Renal pelvis (tissue), 4 donors: ENCODE data around the gene MYO5A. TPM values are rescaled to one million over a fixed set of nuclear protein-coding genes. Genes with fewer than 3 reads are reported as not detected.
"Not testable (repeated sequence)": the region's sequence is repeated elsewhere in the genome, so short reads cannot be mapped to it uniquely, and the experiment has no call there.

Source experiments
- DNase-seq: peaks from one replicate; pipeline ENCODE4 v3.0.0-alpha.2; 2013
- polyA plus RNA-seq, 3 donors: library from polyadenylated mRNA; unstranded; fragments of 120-200 nt; gene quantifications; one replicate each; pipeline ENCODE4 v1.2.1, GENCODE V29; 2013; ENCODE audit not compliant: insufficient read length in 3 of 3

Gene MYO5A
- polyA plus RNA-seq, 3 donors, result 7.3 to 9.5 (median 8.1) TPM

DNA sequence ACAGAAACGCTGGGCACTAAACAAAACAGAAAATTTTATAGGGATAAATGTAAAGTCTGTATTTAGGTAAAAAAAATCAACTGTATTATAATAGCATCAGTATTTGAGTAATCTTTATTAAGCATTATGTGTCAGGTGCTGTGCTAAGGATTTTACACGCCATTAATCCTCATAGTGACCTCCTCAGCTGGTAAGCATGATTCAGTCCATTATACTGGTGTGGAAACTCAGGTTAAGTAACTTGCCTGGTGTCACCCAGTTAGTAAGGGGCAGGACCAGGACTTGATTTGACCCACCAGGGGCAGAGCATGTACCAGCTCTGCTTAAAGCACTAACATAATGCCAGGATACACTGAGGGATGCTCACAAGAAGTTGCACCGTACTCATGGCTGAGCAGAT lies 237.9 kb downstream of the MYO5A start:
- DNase-seq, result no peak

DNA sequence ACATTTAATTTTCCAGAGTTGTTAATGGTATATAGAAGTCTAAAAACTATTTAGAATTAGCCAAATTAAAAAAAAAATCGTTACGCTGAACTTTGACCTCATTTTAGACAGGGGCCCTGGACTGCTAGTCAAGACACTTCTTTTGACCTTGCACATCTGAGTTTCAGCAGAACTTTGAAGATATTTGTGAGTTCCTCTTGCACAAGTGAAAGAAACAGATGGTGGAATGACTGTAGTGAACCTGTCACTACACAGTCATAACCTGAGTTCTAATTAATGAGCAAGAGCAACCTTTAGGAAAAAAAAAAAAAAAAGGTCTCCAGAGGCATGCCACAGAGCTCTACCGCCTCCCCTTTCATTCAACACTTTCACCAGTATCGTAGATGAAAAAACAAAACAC lies 238.4 kb downstream of the MYO5A start:
- DNase-seq, result no peak

DNA sequence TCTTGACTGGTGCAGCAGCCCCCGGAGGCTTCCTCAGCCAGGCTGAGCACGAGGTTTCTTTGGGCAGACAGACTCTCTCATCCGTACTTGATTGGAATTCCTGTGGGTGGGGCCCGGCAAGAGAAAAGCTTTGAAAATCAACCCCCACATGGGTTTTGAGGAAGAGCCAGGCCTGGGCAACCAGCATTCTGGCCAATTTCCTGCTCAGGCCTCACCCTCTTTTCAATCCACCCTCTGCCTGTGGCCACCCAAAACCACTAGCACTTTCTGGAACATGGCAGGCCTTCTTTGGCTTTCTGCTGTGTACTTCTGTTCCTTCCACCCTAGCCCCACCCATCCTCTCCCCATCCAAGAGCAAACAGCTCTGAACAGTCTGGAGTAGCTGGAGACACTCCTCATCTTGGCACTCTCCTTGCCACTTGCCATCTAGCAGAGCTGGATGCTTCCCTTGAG lies 239.0 kb downstream of the MYO5A start:
- no peak for DNase-seq

DNA sequence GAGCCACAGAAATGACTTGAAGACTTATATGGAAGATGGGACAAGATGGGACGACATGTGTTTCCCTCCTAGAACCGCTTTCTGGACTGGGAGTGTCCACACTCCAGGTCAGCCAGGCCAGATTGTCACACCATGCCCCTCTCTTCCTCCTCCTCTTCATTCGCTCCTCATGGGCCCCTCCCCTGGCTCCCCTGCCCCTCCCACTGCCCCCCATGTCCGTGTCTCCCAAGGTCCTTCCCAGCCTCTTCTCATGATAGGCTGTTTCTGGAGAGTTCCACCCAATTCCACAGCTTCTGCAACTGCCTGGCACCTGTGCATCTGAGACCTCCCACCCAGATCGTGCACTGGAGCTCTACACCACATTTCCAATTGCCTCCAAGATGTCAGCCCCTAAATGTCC lies 239.7 kb downstream of the MYO5A start:
- DNase-seq, result no peak

DNA sequence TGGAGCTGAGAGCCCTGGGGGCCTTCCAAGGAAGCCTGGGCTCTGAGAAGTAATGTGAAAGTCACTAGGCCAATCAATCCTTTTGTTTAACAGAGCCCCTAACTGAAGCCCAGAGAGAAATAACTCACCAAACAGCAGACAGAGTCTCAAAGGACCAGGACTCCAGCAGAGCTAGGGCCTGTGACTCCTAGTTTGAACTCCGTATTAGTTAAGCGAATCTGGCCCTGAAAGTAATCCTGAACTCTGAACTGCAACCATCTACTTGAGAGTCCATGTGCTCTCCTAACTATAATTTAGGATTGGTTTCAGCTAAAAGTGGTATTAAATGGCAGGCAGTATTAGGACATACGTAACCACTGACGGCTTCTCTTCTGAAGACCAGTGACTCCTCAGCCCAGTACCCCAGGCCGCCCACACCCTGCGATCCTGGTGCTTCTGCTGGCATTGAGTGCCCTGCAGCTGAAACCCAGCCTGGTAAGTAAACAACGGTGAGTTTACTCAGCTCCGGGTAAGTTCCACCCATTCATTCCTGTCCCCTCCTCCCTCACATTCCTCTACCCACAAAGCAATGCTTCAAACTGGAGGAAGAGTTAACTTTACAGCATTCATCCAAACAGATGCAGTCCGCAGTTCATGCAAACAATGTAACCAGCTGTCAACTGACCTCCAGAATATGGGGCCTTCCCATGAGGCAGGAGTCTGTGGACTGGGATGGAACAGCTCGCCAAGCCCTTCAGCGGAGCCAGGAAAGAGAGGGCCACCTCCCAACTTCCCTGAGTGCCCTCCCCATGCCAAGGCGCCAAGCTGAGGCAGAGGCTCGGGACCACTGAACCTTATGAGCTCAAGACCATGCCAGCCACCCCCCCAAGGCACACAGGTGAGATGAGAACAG lies 240.4 kb downstream of the MYO5A start:
- peak; percentile 77 for DNase-seq

DNA sequence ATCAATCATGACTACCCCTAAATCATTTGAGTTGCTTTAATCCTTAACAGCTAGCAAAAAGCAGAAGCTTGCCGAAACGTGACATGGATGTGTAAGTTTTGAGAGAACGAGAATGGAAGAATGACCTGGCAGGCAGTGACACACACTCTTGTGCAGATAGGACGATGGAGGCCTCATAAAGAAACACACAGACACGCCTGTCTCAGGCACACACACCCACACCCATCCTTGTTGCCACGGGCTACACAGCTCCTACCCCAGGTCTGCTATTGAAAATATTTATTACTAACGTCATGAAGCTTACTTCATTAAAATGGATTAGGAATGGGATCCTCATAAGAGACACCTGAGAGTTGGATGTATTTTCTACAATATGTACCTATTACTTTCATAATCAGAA lies 241.6 kb downstream of the MYO5A start:
- no peak for DNase-seq

DNA sequence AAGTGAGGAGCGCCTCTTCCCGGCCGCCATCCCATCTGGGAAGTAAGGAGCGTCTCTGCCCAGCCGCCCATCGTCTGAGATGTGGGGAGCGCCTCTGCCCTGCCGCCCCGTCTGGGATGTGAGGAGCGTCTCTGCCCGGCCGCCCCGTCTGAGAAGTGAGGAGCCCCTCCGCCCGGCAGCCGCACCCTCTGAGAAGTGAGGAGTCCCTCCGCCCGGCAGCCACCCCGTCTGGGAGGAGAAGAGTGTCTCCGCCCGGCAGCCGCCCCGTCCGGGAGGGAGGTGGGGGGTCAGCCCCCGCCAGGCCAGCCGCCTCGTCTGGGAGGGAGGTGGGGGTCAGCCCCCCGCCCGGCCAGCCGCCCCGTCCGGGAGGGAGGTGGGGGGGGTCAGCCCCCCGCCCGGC lies 242.7 kb downstream of the MYO5A start:
- not testable (repeated sequence) for DNase-seq

DNA sequence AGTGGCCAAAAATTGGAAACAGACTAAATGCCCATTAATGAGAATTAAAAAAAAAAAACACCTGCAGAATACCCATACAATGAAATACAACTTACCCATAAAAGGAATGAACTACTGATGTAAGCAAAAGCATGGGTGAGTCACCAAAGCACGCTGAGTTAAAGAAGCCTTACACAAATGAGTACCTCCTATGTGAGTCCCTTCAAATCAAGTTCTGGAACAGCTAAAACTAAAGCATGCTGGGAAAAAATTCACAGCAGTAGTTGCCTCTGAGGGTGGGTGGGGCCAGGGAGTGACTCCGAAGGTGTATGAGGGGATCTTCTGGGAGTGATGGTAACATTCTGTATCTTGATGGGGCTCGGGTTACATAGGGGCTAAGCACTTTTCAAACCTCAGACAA lies 244.5 kb downstream of the MYO5A start:
- no peak for DNase-seq

DNA sequence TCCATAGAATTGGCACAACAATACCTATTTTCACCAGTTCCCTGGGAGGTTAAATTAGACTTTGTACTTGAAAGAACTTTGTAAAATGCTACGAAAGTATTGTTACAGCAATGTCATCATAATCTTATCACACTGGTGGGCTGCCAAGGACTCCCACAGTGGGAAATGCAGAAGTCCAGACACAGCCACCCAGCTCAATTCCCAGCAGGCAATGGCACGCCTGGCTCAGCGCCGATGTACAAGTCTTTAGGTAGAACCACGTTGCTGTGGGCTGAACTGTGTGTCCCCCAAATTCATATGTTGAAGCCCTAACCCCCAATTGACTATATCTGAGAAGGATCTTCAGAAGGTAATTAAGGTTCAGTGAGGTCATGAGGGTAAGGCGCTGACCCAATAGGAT lies 245.4 kb downstream of the MYO5A start:
- DNase-seq, result no peak

DNA sequence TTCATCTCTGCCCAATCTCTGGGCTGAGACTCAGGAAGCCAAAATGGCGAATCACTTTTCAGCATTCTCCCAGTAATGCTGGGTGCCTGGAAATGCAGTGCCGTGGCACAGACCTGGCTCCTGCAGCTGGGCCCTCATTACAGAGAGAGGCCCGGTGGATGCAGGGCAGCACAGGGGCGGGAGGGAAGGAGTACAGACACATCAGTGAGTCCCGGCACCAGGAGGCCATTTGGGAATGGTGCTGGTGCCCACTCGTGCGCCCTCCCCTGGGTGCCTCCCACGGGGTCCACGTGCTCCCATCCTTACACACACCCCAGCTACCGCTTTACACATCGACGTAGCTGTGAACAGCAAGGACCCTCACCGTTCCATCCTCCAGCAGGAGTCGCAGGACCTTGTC lies 246.3 kb downstream of the MYO5A start:
- no peak for DNase-seq

DNA sequence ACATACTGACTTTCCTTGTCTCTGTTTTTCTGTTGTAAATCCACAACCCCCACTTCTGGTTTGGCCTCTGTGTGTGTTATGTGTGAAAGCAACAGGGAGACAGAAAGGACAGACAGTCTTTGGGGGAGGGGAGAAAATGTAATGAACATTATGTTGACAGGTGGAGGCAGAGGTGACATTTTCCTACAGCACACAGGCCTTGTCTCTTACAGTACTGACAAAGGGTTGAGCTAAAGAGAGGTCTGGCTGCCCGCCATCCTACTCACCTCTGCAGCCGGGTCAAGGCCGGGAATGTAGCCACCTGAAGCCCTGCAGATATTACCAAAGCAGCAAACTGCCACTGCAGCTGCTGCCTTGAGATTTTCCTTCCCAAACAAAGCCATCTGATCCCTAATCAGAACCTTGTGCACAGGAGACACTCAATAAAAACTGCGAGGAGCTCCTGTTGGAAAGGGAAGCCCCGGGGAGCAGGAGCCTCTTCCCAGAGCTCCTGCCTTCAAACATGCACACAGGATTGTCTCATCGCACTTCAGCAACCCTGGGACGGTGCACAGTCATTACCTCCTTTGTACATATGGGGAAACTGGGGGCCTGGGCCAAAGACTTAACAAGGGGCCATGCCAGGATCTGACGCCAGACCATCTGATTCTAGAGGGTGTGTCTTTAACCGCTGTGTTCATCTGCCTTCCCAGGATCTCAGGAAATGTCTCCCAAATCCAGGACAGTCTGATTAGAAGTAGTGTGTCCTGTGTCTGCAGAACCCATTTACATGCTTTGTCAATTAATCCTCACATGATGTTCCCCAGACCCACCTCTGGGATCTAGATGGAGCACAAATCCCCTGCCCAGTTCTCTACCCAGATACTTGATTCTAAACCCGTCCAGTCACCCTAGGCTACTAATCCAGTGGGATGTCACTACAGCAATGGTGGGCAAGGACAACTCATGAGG lies 247.3 kb downstream of the MYO5A start:
- DNase-seq, result no peak

DNA sequence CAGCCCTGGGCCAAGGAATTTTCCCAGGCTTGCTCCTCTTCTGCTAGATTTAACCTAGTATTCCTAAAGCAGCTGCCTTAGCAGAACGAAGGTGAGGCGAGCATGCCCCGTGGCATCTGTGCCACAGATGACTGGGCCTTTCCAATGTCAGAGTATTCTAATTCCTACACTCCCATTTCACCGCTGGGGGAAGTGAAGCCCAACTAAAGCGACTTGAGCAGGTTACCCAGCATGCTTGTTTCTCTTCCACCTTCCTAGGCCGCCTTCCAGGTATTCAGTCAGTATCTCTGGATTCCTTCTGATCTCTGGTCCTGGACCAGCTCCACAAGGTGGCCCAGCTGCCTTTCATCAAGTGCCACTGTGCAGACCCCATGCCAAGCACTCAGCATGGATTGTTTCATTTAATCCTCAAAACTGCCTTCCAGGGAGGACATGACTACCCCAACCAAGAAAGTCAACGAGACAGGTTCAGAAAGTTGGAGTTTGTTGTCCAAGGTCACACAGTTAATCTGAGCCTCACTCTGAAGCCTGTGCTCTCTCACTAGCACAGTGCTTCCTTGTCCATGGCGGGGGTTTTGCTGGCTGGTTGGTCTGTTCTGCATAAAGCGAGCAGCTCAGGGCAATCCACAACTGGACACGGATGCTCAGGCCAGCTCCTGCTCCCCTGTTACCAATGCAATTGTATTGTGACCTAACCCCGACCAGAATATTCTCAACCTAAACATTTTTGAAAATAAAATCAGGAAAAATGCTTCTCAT lies 248.2 kb downstream of the MYO5A start:
- no peak for DNase-seq

DNA sequence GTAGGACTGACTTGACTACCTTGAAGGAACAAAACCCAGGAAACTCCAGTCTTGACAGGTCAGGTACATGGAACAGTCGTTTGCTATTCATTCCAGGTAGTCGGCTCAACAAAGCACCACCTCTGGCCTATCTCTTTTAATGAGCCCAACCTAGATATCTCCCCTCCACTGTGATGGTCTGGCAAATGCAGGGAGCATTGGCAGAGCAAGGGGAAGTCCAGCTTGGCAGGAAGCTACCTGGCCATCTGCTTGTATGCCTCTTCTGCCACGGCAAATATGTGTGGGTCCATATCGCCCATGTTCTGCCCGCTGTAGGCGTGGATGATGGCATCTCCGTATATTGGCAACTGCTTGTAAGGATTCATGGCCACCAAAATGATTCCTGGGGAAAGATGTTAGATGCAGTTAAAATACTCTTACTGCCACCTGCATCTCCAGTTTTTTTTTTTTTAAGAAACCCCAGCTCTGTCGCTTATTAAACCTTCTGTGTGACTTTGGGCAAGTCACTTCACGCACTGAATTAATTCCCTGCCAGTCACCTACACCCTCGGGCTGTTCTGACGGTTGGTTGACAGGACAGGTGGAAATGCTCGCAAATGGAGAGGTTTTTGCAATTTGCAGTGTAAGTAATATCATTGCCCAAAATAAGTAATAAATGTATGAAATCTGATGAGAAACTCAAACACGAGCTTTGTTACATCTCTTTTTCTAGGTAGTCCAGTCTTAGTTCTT lies 249.9 kb downstream of the MYO5A start:
- DNase-seq, result no peak

DNA sequence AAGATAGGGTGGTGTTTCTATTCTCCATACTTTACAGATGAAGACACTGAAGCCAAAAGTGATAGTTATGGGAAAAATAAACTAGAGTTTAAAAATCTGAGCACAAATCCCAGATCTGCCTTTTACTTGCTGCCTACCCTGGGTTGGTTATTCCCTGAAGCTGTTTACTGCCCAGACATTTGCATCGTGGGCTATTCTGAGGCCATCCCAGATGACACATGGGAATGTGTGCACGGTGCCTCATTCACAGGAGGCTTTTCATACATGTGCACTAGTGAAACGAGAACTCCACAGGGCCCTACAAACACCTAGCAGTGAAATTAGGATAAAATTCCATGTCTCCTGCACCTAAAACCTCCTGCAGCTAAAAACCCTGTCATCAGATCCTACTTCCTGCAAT lies 250.5 kb downstream of the MYO5A start:
- DNase-seq, result no peak

DNA sequence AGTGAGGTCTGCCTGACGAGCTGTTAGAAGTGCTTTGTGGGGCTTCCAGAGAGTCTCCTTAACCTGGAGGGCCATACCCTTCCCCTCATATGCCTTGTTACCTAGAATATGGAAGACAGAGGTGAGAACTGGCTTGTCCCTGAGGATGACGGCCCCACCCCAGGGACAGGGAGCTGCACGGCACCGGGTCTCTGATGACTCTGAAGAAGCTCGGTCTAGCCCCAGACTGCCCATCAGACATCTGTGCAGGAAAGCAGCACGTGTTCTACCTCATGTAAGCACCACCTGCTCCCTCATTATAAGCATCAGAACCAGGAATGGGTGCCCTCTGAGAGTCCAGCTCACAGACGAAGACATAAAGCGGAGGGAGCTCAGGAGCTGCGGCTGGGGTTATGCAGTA lies 251.1 kb downstream of the MYO5A start:
- no peak for DNase-seq

DNA sequence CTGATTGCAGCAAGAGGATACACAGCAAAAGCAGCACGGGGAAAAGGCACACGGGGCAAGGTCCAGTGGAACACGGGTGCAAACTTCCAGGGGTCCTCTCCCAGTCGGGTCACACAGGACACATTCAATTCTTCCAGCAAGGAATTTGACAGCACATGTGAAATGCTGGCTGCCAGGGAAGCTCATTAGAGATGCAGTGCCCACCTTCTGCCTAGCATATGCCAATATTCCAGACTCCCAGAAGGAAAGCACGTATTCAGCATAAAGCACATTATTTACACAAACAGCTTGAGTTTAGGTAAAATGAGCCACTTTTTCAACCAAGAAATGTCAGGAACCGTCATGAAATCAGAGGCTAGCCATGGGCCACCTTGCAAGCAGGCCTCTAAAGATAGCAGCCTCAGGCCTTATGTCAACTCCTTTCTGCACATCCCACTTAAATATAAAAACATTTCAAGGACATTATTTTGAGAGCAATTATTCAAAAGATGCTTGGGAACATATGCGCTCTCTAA lies 252.4 kb downstream of the MYO5A start:
- DNase-seq, result no peak

DNA sequence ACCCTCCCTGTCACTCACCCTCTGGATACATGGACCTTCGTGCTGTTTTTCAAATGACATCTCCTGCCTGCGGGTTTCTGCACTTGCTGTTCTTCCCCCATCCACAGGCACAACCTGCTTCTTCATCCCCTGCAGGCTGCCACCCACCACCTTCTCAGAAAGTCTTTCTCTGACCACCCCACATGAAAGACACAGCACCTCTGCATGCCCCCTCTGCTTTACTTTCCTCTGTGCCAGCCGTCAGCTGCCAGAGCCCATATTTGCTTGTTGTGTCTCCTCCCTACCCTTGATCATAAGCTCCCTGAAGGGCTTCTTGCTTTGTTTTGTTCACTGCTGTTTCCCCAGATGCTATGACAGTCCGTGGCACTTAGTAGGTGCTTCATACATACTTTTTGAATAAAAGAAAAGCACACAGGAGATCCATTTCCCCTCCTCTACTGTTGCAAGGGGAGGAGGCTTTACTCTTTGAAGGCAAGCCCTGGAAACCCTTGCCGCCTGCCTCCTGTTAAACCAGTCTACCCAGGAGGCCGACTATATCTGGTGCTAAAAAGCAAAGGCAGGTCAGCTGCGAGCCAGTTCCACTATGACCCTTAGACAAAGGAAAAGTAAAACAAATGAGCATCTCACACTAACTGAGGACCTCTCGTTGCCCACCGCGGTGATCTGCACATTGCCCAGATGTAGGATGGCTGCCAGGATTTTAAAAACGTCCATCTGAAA lies 265.0 kb downstream of the MYO5A start:
- no peak for DNase-seq

DNA sequence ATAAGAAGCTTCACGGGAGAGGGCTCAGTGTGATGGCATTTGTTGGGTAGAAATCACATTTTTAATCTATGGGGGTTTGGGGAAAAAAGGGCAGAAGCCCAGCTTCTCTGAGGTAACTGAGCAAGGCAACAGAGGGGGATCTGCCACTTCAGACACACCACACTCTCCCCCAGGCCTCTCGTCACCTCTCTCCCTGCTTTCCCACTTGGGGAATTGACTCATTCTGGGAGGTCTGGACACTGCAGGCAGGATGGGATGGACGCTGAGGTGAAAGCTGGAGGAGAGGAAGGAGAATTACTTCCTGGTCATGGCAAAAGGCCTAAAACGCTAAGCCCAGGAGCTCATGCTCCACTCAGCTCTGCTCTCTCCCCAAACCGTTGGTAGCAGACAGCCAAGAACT lies 266.3 kb downstream of the MYO5A start:
- DNase-seq, result no peak

DNA sequence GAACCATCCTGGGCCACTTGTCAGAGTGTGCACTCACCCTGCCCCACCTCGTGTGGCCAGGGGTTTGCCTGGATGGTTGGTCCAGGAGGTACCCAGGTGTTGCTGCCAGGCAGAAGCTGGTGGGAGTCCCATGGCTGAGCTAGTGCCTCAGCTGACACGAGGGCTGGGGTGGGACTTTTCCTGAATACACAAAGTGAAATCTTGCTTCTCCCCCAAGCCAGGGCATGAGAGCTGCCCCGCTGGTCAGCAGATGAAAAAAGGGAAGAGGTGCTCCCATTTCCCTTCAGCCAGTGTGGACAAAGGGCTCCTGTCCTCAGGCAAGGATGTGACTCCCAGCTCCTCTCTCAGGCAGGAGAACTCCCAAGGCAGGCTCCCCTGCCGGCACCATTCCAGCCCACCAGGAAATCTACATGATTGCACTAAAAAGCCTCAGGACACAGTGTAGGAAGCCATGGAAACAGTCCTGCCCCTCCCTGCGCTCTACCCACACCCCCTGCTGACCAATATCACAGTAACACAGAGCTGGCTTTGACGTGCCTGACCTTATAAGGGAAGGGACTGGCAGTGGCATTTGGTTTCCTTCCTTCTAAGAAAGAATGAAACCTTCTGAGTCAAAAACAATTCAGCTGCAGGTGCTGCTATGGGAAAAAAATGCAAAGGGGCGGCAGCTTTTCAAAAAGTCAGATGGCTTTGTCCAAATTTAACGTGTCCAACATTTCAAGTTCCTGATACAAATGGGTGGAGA lies 267.0 kb downstream of the MYO5A start:
- DNase-seq, result peak; percentile 74

DNA sequence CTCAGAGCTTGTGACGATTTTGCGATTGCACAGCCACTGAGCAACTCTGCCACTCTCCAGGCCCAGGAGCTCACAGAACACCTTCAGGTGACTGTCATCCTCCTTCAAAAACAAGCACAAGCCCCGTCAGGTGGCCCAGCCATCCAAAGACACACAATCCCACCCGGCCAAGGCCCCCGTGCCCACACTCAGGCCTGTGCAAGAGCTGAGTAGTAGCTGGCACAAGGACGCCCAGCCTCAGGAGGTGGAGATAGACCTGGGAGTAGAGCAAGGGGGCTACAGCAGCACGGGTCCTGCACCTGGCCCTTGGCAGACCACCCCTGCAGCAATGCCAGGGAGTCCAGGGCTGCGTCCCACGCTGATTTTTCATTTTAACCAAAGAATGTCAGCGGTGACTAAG lies 267.7 kb downstream of the MYO5A start:
- DNase-seq, result no peak
